ENCODE results near the gene TTR. TPM values are rescaled to one million over a fixed set of nuclear protein-coding genes. Genes with fewer than 3 reads are reported as not detected.

The TTR gene
- total and polyA plus RNA-seq, 2 donors (not counting 1 experiment from before 2014, with no cell fraction given), result not detected

DNA sequence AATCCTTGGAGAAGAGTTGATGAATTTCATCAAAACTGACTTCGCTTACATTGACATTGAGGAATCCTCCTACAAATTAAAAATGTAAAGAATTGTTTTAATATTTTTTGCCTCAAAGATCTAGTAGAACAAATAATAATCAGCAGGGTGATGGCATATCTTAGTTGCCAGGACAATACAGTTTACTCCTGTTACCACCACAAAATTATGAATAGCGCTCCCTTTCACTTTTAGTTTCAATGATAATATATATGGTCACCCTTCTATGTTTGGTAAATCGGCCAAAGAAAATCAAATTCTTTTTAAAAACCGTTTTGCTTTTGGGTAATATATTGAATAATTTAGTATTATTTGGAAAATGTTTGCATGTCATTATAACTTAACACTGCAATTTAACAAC lies 53.7 kb downstream of the TTR start:
- ATAC-seq (ENCODE audit: low read depth) (no peak), DNase-seq (no peak)
- H3K4me2 ChIP-seq (replicated peaks; ENCODE audit: low read depth, low read length, poor library complexity, severe bottlenecking), result no peak overlapping the region
- Mint-ChIP-seq H3K27me3 (no peaks in the 10 kb centered on the region), H3K9me3 (ENCODE audit: insufficient read depth) (no peaks in the 10 kb centered on the region), H3K4me3 (no peak overlapping the region), H3K27ac (no peak overlapping the region), H3K4me1 (no peaks in the 10 kb centered on the region)
- no peaks in the 10 kb centered on the region for H3K79me2 ChIP-seq (ENCODE audit: control insufficient read depth, insufficient read depth, low read length)
- H3K27ac ChIP-seq (ENCODE audit: low read length in 2 of 2), result no peak overlapping the region
- no peak for TF ChIP-seq EZH2 (IDR thresholded peaks at IDR 0.05; ENCODE audit: borderline replicate concordance, insufficient read depth, low read depth, low read length, poor library complexity, severe bottlenecking)
- TF ChIP-seq, protein P1, sequence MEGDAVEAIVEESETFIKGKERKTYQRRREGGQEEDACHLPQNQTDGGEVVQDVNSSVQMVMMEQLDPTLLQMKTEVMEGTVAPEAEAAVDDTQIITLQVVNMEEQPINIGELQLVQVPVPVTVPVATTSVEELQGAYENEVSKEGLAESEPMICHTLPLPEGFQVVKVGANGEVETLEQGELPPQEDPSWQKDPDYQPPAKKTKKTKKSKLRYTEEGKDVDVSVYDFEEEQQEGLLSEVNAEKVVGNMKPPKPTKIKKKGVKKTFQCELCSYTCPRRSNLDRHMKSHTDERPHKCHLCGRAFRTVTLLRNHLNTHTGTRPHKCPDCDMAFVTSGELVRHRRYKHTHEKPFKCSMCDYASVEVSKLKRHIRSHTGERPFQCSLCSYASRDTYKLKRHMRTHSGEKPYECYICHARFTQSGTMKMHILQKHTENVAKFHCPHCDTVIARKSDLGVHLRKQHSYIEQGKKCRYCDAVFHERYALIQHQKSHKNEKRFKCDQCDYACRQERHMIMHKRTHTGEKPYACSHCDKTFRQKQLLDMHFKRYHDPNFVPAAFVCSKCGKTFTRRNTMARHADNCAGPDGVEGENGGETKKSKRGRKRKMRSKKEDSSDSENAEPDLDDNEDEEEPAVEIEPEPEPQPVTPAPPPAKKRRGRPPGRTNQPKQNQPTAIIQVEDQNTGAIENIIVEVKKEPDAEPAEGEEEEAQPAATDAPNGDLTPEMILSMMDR (IDR thresholded peaks at IDR 0.05), result no peak
- H4K20me1 ChIP-seq (ENCODE audit: control insufficient read depth, insufficient read depth, low read length, poor library complexity, severe bottlenecking), result no peaks in the 10 kb centered on the region
- ChIA-PET POLR2A (no interaction called here), CTCF (no interaction called here)
- peaks cover 0 to 3% (median 0%) of the 10 kb centered on the region in 4 experiments for H3K27me3 ChIP-seq (replicated peaks in 1 of 4; ENCODE audit: control extremely low read depth in 1 of 4, control insufficient read depth in 3 of 4, insufficient read depth in 4 of 4, low read length in 3 of 4)
- no peak overlapping the region for H2AFZ ChIP-seq (ENCODE audit: insufficient read depth, low read depth, low read length, poor library complexity, severe bottlenecking)
- H3K9ac ChIP-seq (ENCODE audit: low read length), result no peak overlapping the region
- H3K4me1 ChIP-seq (ENCODE audit: control insufficient read depth in 2 of 2, insufficient read depth in 2 of 2, low read length in 2 of 2), result no peaks in the 10 kb centered on the region
- intact Hi-C loops (cut with micrococcal nuclease), result no loop called here
- no peaks in the 10 kb centered on the region for H3K36me3 ChIP-seq (replicated peaks in 1 of 2; ENCODE audit: control extremely low read depth in 1 of 2, control insufficient read depth in 1 of 2, extremely low read depth in 1 of 2, insufficient read depth in 2 of 2, low read length in 1 of 2)
- no peaks in the 10 kb centered on the region for H3K9me3 ChIP-seq (ENCODE audit: control extremely low read depth in 1 of 3, control insufficient read depth in 2 of 3, insufficient read depth in 1 of 3, low read length in 2 of 3)
- no CpG with 5 or more reads among the region's 4 CpGs for WGBS (ENCODE audit: insufficient coverage)
- H3K4me3 ChIP-seq (ENCODE audit: control extremely low read depth in 1 of 5, extremely low read depth in 1 of 5, insufficient read depth in 1 of 5, low read depth in 2 of 5, low read length in 4 of 5), result no peak overlapping the region

DNA sequence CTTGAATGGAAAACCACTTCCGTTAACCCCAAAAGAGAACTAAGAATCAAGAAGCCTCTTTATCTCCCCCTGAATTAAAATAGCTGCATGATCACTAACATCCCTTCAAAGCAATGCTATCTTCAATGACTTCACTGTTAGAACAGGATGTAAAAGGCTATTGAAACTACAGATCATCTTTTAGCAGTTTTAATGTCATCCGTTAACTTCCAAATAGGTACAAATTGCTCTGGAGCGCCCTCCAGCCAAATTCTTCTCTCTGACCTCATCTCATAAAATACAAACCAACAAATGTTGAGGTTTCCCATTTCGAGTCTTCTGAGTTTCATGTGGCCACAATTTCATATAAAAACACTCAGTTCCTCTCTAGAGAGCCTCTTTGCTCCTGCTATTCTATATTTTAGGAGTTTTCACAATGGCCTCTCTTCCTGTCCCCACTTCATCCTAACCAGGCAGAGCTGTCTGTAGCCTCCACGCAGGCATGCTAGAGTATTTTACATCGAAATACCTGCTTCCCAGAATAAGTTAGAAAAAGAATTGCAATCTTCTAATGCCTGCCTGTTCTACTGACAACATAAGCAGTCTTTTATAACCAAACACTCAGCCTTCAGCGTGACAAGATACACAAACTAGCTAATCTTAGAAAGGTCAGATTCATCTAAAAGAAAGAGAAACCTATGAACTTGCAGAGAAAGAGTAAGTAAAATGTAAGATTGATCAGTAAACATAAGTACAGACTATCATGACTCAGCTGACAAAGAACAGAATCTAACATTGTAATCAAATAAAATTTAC lies 54.9 kb downstream of the TTR start:
- CTCF ChIA-PET, result interaction anchor here (1.3 kb wide), 1 partner anchor 12 kb away, joined by 3 read pairs; no protein-coding TSS in a partner anchor
- Mint-ChIP-seq H3K4me3 (no peak overlapping the region), H3K9me3 (ENCODE audit: insufficient read depth) (no peaks in the 10 kb centered on the region), H3K27me3 (no peaks in the 10 kb centered on the region), H3K4me1 (no peaks in the 10 kb centered on the region), H3K27ac (no peak overlapping the region)
- H3K4me1 ChIP-seq (ENCODE audit: control insufficient read depth in 2 of 2, insufficient read depth in 2 of 2, low read length in 2 of 2), result no peaks in the 10 kb centered on the region
- DNase-seq, result no peak
- H3K9me3 ChIP-seq (ENCODE audit: control extremely low read depth in 1 of 3, control insufficient read depth in 2 of 3, insufficient read depth in 1 of 3, low read length in 2 of 3), result no peaks in the 10 kb centered on the region
- TF ChIP-seq EZH2 (IDR thresholded peaks at IDR 0.05; ENCODE audit: borderline replicate concordance, insufficient read depth, low read depth, low read length, poor library complexity, severe bottlenecking), result no peak
- TF ChIP-seq, protein P1 (IDR thresholded peaks at IDR 0.05), result no peak
- no peak overlapping the region for H3K27ac ChIP-seq (ENCODE audit: low read length in 2 of 2)
- H3K4me3 ChIP-seq (ENCODE audit: control extremely low read depth in 1 of 5, extremely low read depth in 1 of 5, insufficient read depth in 1 of 5, low read depth in 2 of 5, low read length in 4 of 5), result no peak overlapping the region
- H2AFZ ChIP-seq (ENCODE audit: insufficient read depth, low read depth, low read length, poor library complexity, severe bottlenecking), result no peak overlapping the region
- no peak overlapping the region for H3K9ac ChIP-seq (ENCODE audit: low read length)
- no peaks in the 10 kb centered on the region for H3K79me2 ChIP-seq (ENCODE audit: control insufficient read depth, insufficient read depth, low read length)
- intact Hi-C loops (cut with micrococcal nuclease), result no loop called here
- H3K4me2 ChIP-seq (replicated peaks; ENCODE audit: low read depth, low read length, poor library complexity, severe bottlenecking), result no peak overlapping the region
- POLR2A ChIA-PET, result no interaction called here
- no peak for ATAC-seq (ENCODE audit: low read depth)
- peaks cover 0 to 3% (median 0%) of the 10 kb centered on the region in 4 experiments for H3K27me3 ChIP-seq (replicated peaks in 1 of 4; ENCODE audit: control extremely low read depth in 1 of 4, control insufficient read depth in 3 of 4, insufficient read depth in 4 of 4, low read length in 3 of 4)
- no peaks in the 10 kb centered on the region for H4K20me1 ChIP-seq (ENCODE audit: control insufficient read depth, insufficient read depth, low read length, poor library complexity, severe bottlenecking)
- WGBS (ENCODE audit: insufficient coverage), result 59% methylated on average over 4 of the region's 7 CpGs
- H3K36me3 ChIP-seq (replicated peaks in 1 of 2; ENCODE audit: control extremely low read depth in 1 of 2, control insufficient read depth in 1 of 2, extremely low read depth in 1 of 2, insufficient read depth in 2 of 2, low read length in 1 of 2), result no peaks in the 10 kb centered on the region

All from B cell (primary cell).